ENCODE results near the gene MTIF2.
"Not testable (repeated sequence)": the region's sequence is repeated elsewhere in the genome, so short reads cannot be mapped to it uniquely, and the experiment has no call there.

The MTIF2 gene

DNA sequence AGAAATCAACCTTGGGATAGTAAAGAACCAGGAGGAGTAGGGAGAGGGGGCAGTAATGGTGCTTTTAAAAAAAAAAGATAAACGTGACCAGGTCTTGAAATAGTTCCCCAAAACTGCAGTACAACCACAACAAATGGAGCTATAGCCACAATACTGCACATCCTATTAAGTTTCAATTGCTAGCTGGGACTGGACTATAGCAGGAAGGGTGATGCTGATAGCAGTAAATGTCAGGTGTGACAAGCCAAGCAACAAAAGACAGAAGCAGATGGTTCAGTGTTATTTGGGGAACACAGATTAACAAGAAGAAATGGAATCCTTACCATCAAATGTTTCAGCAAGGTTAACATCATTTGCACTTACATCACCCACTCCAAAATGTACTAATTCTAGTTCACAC, 26.4 kb downstream of the MTIF2 start:
- in situ Hi-C loops (cut with MboI; ENCODE audit: low sequenced_read_pairs) = no loop called here

DNA sequence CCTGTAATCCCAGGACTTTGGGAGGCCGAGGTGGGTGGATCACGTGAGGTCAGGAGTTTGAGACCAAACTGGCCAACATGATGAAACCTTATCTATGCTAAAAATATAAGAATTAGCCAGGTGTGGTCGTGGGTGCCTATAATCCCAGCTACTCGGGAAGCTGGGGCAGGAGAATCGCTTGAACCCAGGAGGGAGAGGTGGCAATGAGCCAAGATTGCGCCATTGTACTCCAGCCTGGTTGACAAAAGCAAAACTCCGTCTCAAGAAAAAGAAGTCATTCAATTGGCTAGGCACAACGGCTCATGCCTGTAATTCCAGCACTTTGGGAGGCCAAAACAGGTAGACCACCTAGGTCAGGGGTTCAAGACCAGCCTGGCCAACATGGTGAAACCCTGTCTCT, 27.4 kb downstream of the MTIF2 start:
- in situ Hi-C loops (cut with MboI; ENCODE audit: low sequenced_read_pairs) = not testable (repeated sequence)

DNA sequence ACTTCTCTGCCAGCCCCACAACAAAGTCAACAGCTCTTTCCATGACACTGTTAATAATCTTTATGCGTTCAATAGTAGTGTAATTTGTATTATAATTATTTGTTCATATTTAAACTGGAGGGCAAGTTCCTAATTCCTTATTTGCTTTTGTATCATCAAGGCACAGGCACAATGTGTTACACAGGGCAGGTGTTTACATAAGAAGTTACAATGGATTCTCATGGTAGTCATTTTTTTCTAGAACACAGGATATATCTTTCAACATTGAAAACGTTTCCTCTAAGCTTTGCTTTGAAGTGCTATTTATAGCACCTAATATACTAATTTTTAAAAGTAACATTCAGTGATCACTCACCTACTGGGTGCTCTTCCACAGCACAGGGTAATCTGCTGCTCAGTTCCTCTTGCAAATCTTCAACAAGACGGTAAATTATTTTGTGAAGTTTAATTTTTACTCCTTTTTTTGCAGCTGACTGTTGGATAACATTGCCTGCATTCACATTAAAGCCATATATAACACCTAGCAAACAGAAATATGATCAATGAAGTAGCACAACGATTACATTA, 29.3 kb downstream of the MTIF2 start:
- in situ Hi-C loops (cut with MboI; ENCODE audit: low sequenced_read_pairs) = no loop called here

DNA sequence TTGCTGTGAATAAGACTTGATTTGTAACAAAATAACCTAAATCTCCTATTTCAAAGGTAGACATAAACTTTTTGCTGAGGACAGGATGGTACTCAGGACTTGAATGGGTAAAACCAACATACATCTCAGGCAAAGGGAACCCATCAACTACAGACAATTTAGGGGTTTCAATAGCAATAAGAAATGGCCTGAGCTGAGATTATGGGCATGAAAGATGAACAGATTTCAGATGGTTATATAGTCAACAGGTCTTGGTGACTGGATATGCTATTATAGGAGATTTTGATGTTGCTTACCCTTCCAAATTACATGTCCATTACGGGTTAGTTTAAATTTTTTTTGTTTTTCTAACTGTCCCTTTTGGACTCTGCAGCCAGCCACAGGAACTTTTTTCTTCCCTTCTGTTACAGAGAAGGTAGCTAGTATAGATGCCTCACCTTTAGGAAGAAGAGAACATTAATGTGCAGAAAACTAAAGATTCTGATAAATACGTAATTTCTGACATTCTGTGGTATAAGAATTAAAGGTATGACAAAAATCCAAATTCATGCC, 32.0 kb downstream of the MTIF2 start:
- in situ Hi-C loops (cut with MboI; ENCODE audit: low sequenced_read_pairs) = no loop called here

DNA sequence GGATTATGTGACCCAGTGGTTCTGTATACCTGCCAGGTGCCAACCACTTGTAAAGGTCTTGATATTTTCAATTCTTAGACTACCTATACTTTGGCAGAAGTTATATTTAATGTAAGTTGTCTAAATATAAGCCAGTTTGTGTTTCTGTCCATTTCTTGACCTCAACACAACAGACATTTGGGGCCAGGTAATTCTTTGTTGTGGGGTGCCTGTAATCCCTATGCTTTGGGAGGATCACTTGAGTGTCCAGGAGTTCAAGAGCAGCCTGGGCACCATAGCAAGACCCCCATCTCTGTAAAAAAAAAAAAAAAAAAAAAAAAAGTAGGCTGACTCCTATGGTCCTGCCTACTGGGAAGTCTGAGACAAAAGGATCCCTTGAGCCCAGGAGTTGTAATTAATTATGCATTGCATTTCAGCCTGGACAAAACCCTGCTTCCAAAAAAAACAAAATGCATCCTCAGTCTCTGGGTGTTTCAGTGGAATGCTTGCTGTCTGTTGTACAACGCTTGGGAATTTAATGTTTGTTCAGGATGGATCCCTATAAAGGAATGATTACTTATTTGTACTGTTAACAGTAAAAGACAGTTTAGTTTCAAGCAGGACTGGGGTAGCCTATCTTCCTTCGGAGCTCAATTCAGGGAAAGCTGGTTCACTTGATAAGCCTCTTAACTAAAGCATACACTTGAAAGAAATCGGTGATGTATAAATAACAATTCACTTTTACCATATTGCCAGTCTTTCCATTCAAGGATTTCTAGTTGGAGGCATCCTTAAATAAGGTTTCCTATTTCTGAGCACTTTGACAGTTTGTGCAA, 33.1 kb downstream of the MTIF2 start:
- in situ Hi-C loops (cut with MboI; ENCODE audit: low sequenced_read_pairs) = no loop called here

DNA sequence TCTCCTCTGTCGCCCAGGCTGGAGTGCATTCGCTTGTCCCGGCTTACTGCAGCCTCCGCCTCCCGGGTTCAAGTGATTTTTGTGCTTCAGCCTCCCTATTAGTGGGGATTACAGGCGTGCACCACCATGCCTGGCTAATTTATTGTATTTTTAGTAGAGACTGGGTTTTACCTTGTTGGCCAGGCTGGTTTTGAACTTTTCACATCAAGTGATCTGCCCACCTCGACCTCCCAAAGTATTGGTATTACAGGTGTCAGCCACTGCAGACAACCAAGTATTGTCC, 35.4 kb downstream of the MTIF2 start:
- in situ Hi-C loops (cut with MboI; ENCODE audit: low sequenced_read_pairs) = no loop called here

DNA sequence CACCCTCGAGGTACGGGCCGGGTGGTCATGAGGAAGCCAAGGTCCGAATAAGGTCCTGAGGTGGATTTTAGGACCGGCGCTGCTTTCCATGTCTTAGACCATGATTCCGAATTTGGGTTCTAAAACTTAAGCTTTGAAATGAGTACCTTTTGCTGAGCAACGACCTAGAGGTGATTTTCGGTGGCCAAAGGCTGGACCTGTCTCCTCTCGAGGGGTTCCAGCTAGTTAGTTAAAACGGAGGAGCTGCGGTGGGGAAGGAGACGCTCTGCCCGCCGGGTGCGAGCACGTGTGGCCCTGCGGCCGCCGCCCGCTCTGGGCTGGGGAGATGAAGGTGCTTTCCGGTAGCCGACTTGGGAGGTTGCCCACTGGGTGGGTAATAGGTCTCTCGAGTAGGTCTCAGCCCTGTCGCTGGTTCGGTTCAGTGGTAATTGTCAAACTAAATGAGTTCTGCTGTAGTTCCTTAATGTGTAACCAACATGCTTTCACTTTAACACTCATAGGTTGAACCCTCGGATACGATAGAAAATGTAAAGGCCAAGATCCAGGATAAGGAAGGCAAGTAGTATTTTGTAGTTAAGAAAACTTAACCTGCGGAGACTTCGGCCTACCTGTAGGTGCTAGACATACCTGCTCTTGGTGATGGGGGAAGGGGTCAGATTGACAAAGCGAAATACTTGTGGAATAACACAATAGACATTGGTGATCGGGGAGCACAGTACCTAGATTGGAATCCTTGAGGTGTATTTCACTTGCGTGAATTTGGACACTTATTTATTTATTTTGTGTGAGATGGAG, 36.0 kb downstream of the MTIF2 start:
- in situ Hi-C loops (cut with MboI; ENCODE audit: low sequenced_read_pairs) = no loop called here

DNA sequence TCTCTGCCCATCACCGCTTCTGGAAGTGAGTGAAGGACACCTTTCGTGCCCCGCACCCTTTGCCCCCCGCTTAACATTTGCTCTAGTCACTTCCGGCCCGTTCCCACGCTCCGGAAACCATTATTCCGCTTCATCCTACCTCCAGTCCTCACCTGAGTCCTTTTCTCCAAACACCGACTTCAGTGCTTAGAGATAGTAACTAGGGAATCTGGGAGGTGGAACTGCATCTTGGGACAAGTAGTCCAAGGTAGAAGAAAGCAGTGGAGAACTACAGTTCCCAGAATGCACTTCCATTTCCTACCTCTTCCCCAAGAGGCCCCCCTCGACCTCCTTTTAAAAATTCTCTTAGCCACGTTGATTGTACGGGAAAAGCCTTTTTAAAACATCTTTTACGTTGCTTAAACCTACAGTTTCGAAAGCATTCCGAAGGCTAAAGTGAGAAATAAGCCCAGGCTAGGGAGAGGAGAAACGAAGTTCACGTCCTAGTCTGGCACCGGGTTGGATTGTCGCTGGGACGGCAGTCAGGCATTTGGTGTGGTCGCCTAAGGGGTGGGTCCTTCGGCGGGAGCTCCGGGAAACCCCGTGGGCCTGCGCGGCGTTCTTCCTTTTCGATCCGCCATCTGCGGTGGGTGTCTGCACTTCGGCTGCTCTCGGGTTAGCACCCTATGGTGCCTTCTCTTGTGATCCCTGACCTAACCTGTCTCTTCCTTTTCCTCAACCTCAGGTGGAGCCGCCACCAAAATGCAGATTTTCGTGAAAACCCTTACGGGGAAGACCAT, 36.8 kb downstream of the MTIF2 start, which contains the start of the genes CLHC1 and RPS27A:
CLHC1 (minus strand) TSS at position 210 of the 779 bp plus-strand sequence. CDS start 9,882 bp downstream, outside the sequence.
RPS27A (plus strand) TSS at position 605 of the 779 bp plus-strand sequence; CDS start at position 742, 137 bp downstream.
- in situ Hi-C loops (cut with MboI; ENCODE audit: low sequenced_read_pairs) = no loop called here

DNA sequence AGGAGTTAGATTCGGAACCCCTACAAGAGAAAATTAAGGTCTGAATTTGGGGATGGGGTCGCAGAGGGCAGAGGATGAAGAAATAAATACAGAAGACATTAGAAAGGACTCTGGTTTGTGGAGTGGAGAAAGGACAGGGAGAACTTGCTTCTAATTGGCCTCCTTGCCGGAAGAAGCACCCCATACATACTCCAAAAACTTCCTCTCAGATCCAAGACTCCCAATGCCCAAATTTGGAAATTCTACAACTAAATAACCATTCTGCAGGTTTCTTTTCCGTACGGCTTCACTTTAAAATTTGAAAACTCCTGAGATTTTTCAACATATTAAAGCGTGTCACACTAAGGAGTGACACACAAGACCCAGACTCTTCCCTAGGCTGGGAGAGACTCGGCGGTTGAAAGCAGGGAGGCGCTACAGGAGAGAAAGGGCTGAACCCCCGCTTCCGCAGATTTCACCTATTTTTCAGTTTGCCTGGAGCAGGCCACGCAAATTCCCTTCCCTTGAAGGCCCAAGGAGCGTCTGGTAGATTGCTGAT, 37.4 kb downstream of the MTIF2 start:
- in situ Hi-C loops (cut with MboI; ENCODE audit: low sequenced_read_pairs) = no loop called here

DNA sequence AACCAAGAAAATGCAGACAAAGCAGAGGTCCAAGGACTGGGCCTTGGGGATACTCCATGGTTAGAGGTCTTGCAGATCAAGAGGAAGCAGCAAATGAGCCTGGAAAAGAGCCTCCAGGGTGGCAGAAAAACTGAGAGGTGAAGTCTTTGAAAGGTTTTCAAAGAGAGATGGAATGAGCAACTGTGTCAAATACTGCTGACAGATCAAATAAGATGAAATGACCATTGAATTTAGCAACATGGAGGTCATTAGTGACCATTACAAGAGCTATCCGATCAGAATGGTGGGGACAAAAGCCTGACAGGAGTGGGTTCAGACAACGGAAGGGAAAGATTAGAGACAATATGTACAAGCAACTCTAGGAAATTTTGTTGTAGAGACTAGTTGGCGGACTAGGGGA, 38.5 kb downstream of the MTIF2 start:
- in situ Hi-C loops (cut with MboI; ENCODE audit: low sequenced_read_pairs) = no loop called here

DNA sequence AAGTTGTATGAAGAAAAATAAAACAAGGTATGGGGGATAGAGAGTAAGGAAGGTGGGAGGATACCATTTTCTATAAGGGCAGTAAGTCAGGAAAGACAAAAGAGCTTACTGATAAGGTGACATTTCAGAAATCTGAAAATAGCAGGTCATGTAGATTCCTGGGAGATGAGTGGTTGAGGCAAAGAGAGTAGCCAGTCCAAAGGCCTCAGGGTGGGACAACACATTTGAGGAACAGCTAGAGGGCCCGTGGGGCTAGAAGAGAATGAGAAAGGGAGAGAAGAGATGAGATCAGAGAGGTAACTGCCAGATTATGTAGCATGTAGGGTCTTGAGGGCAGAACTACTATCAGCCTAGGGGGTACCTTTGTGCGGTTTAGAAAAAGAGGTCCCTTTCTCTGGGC, 39.8 kb downstream of the MTIF2 start:
- in situ Hi-C loops (cut with MboI; ENCODE audit: low sequenced_read_pairs) = no loop called here

DNA sequence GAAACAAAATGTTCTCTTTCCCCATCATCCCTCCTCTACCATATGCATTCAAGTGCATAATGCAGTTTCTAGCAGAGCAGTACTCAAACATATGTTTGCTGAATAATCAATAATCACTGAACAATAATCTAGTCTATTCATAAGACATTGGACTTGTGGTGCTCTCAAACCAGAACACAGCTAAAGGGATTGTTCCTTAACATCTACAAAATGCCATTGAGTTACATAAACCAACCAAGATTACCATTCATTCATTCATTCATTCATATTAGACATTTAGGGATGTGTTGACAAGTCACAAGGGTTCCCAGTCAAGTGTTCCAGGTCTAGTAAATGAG, 40.8 kb downstream of the MTIF2 start:
- in situ Hi-C loops (cut with MboI; ENCODE audit: low sequenced_read_pairs) = no loop called here

DNA sequence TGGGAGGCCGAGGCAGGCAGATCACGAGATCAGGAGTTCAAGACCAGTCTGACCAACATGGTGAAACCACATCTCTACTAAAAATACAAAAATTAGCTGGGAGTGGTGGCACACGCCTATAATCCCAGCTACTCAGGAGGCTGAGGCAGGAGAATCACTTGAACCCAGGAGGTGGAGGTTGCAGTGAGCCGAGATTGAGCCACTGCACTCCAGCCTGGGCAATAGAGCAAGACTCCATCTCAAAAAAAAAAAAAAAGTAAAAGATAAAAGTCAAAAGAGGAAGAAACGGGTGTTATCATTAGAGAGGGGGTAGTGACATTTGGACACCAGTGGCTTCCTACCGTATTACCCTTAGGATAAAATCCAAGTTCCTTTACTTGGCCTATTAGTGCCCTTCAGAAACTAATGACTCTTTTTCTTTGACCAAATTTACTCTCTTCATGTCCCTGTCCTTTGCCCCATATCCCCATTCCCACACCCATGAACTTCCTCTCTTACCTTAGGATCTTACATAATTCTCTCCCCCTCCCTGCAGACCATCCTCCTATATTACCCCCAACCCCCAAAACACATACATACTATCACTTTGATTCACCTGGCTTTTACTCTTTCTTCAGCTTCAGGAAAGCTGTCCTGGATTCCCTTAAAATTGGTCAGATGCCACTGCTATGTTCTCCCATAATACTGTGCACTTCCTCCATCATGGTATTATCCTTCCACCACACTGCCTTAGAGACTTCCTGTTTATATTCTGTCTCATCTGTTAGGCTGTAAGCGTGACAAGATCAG, 41.4 kb downstream of the MTIF2 start:
- in situ Hi-C loops (cut with MboI; ENCODE audit: low sequenced_read_pairs) = not testable (repeated sequence)

DNA sequence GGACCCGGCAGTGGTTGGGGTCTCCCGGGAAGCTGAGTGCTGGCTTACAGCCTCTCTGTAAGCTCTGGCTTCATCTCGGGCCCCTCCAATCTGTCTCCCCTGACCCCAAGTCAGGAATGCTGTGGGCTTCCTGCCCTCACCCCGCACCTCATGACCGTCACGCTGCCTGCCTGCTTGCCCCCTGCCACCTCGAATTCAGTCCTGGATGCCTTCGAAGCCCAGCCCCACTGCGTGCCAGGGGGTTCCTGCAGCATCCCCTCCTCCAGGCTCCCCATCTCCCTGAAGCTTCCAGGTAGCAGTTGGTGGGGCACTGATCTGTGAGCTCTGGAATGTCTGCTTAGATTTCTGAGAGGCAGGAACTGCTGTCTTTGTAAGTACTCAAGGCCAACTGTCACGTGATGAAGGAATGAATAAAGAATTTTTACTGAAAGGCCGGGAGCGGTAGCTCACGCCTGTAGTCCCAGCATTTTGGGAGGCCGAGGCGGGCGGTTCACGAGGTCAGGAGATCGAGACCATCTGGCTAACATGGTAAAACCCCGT, 43.5 kb downstream of the MTIF2 start:
- in situ Hi-C loops (cut with MboI; ENCODE audit: low sequenced_read_pairs) = no loop called here

DNA sequence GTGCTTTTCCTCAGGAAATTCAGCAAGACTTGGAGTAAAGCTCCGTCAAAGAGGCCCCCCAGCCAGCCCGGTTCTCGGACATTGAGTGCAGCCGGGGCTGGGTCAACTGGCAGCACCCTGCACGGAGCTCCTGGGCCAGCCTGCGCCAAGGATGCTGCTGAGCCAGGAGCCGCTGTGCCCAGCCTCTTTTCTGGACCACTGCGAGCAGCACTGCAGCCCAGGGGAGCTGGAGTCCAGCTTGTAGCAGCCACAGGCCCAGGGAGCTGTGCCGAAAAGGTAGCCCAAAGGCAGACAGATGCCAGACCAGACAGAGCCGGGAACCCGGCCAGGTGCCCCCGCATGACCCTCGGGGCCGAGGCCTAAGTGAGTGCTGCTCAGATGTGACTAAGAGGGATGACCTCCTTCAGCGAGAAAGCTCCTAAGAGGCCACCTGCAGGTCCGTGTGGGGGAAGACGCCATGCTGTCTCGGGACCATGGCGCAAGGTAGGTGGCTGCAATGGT, 44.2 kb downstream of the MTIF2 start:
- in situ Hi-C loops (cut with MboI; ENCODE audit: low sequenced_read_pairs) = no loop called here

DNA sequence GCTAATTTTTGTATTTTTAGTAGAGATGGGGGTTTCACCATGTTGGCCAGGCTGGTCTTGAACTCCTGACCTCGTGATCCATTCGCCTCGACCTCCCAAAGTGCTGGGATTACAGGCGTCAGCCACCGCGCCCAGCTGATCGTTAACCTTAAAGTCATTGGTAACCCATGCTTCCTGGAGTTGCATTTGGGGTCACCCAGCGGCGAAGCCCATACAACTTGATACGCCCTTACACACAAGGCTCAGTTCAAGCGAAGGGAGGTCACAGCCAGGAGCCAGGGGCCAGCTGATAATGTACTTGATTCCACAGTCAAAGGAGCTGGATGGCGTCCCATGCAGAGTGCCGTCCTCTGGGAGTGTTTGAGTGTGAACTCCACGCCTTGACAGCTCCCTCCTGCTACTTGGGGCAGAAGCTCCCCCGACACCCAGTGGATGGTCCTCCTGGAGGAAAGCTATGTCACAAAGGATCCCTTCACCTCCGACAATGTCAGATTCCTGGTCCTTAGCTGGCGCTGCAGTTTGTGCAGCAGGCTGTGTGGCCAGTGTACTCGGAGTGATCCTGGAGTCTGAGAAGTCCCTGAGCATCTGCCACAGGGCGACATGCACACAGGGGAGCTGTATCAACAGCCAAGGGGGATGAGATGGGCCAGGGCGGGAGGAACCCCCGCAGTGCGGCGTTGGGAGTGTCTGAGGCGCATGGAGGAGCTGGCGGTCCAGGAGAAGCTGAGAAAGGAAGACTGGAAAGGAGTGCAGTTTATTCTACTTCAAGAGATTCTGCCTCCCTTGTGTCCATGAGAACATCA, 44.9 kb downstream of the MTIF2 start:
- in situ Hi-C loops (cut with MboI; ENCODE audit: low sequenced_read_pairs) = no loop called here

DNA sequence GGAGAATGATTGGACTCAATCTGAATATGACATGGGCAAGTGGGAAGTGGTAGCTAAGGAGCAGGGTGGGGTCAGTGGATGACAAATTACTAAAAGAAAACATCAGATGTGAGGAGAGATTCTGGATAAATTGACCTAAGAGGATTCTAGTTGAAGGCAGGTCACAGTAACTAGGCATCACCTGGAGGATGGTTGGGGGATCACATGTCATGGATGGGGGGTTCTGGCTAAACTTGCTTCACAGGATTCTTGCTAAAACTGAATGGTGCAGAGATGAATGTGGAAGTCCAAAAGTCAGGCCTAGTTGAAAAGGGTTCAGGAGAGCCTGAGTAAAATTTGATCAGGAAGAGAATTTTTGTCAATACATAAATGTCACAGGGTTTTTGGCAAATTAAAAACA, 55.2 kb downstream of the MTIF2 start:
- in situ Hi-C loops (cut with MboI; ENCODE audit: low sequenced_read_pairs) = no loop called here

DNA sequence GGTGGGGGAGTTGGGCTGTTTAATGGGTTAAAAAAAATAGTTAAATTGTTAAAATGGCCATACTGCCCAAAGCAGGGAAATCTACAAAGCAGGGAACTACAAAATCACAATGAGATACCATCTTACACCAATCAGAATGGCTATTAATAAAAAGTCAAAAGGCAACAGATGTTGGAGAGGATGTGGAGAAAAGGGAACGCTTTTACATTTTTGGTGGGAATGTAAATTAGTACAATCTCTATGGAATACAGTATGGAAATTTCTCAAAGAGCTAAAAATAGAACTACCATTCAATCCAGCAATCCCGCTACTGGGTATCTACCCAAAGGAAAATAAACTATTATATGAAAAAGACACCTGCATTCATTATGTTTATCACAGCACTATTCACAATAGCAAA, 64.1 kb downstream of the MTIF2 start:
- in situ Hi-C loops (cut with MboI; ENCODE audit: low sequenced_read_pairs) = no loop called here

DNA sequence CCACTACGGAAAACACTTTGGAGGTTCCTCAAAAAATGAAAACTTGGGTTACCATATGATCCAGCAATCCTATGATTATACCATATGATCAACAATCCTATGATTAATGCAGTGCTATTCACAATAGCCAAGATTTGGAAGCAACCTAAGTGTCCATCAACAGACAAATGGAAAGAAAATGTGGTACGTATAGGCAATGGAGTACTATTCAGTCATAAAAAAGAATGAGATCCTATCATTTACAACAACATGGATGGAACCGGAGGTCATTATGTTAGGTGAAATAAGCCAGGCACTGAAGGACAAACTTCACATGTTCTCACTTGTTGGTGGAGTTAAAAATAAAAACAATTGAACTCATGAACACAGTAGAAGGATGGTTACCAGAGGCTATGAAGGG, 64.5 kb downstream of the MTIF2 start:
- in situ Hi-C loops (cut with MboI; ENCODE audit: low sequenced_read_pairs) = no loop called here

Measured in HL-60/S4 (cell line).